SU-DHL-6 (cell line): ENCODE results near the gene IDH2.
A peak's percentile ranks its signal among the peaks of the same experiment; 100 is the strongest.

Experiments used
- CTCF ChIP-seq: fragments of 200-600 bp; sonication (generic); IDR thresholded peaks from one replicate; pipeline ENCODE4 v1.5.1; 2017; ENCODE audit warnings: antibody characterized with exemption, mild to moderate bottlenecking, low read length, moderate library complexity; ENCODE audit not compliant: insufficient read depth, poor library complexity, severe bottlenecking
- EZH2phosphoT487 ChIP-seq: fragments of 200-600 bp; sonication (generic), shearing (Covaris generic); conservative IDR thresholded peaks from 2 replicates; pipeline ENCODE4 v1.6.1; 2018; ENCODE audit warnings: mild to moderate bottlenecking, antibody characterized with exemption, low read length, moderate library complexity, mixed read lengths

- TF ChIP-seq CTCF (peak; percentile 78), EZH2phosphoT487 (no peak)
Observed at GRCh38 chr15:90143166-90143655, 40.9 kb upstream of the IDH2 start.
